Measurements from ENCODE around the gene HADHA. TPM values are rescaled to one million over a fixed set of nuclear protein-coding genes. Genes with fewer than 3 reads are reported as not detected.

HADHA gene
- total and polyA plus RNA-seq, 2 donors (not counting 1 experiment from before 2014, with no cell fraction given), result 155 to 162 TPM

- no peak overlapping the region for H3K4me3 ChIP-seq (replicated peaks in 1 of 4; ENCODE audit: control extremely low read depth in 1 of 4, insufficient read depth in 1 of 4, low read depth in 3 of 4, low read length in 4 of 4)
- TF ChIP-seq, protein P1, sequence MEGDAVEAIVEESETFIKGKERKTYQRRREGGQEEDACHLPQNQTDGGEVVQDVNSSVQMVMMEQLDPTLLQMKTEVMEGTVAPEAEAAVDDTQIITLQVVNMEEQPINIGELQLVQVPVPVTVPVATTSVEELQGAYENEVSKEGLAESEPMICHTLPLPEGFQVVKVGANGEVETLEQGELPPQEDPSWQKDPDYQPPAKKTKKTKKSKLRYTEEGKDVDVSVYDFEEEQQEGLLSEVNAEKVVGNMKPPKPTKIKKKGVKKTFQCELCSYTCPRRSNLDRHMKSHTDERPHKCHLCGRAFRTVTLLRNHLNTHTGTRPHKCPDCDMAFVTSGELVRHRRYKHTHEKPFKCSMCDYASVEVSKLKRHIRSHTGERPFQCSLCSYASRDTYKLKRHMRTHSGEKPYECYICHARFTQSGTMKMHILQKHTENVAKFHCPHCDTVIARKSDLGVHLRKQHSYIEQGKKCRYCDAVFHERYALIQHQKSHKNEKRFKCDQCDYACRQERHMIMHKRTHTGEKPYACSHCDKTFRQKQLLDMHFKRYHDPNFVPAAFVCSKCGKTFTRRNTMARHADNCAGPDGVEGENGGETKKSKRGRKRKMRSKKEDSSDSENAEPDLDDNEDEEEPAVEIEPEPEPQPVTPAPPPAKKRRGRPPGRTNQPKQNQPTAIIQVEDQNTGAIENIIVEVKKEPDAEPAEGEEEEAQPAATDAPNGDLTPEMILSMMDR (conservative IDR thresholded peaks at IDR 0.05 in 1 of 2, IDR thresholded peaks at IDR 0.05 in 1 of 2; ENCODE audit: low read depth in 1 of 2, low read length in 2 of 2), result no peak
- no peak for TF ChIP-seq EZH2 (IDR thresholded peaks at IDR 0.05; ENCODE audit: low read length, missing control alignments)
- H3K79me2 ChIP-seq (ENCODE audit: control insufficient read depth, insufficient read depth, low read length), result no peaks in the 10 kb centered on the region
- no peaks in the 10 kb centered on the region for H3K9me3 ChIP-seq (ENCODE audit: control insufficient read depth, insufficient read depth, low read depth, low read length)
- H4K20me1 ChIP-seq (ENCODE audit: control insufficient read depth, extremely low read depth, insufficient read depth, low read length), result no peaks in the 10 kb centered on the region
- H2AFZ ChIP-seq (ENCODE audit: low read length), result no peak overlapping the region
- DNase-seq (ENCODE audit: low read depth in 2 of 2), result no peak
- no peak overlapping the region for H3K4me2 ChIP-seq (ENCODE audit: extremely low read depth, insufficient read depth, low read length)
- H3K4me1 ChIP-seq (ENCODE audit: control insufficient read depth, extremely low read depth, insufficient read depth, low read length), result peaks cover 4% of the 10 kb centered on the region
- no peak overlapping the region for H3K9ac ChIP-seq (ENCODE audit: insufficient read depth, low read length)
- H3K36me3 ChIP-seq (ENCODE audit: control insufficient read depth, insufficient read depth, low read length), result no peaks in the 10 kb centered on the region
- H3K27me3 ChIP-seq (ENCODE audit: control insufficient read depth, insufficient read depth, low read length), result peaks cover 17% of the 10 kb centered on the region
- H3K27ac ChIP-seq (ENCODE audit: insufficient read depth, low read length), result no peak overlapping the region
These were observed 67.3 kb downstream of the HADHA start for GRCh38 chr2:26177122-26177521.

- Histone ChIP-seq H3K9ac (ENCODE audit: insufficient read depth, low read length) (no peak overlapping the region), H3K9me3 (ENCODE audit: control insufficient read depth, insufficient read depth, low read depth, low read length) (no peaks in the 10 kb centered on the region), H2AFZ (ENCODE audit: low read length) (no peak overlapping the region), H3K36me3 (ENCODE audit: control insufficient read depth, insufficient read depth, low read length) (no peaks in the 10 kb centered on the region), H3K4me2 (ENCODE audit: extremely low read depth, insufficient read depth, low read length) (no peak overlapping the region), H3K4me1 (ENCODE audit: control insufficient read depth, extremely low read depth, insufficient read depth, low read length) (peaks cover 4% of the 10 kb centered on the region), H4K20me1 (ENCODE audit: control insufficient read depth, extremely low read depth, insufficient read depth, low read length) (no peaks in the 10 kb centered on the region), H3K27ac (ENCODE audit: insufficient read depth, low read length) (no peak overlapping the region), H3K79me2 (ENCODE audit: control insufficient read depth, insufficient read depth, low read length) (no peaks in the 10 kb centered on the region), H3K27me3 (ENCODE audit: control insufficient read depth, insufficient read depth, low read length) (peaks cover 20% of the 10 kb centered on the region), H3K4me3 (replicated peaks in 1 of 4; ENCODE audit: control extremely low read depth in 1 of 4, insufficient read depth in 1 of 4, low read depth in 3 of 4, low read length in 4 of 4) (no peak overlapping the region)
- TF ChIP-seq, protein P1 (conservative IDR thresholded peaks at IDR 0.05 in 1 of 2, IDR thresholded peaks at IDR 0.05 in 1 of 2; ENCODE audit: low read depth in 1 of 2, low read length in 2 of 2), result no peak
- no peak for TF ChIP-seq EZH2 (IDR thresholded peaks at IDR 0.05; ENCODE audit: low read length, missing control alignments)
- no peak for DNase-seq (ENCODE audit: low read depth in 2 of 2)
These were observed 68.2 kb downstream of the HADHA start for GRCh38 chr2:26176279-26176615.

DNA sequence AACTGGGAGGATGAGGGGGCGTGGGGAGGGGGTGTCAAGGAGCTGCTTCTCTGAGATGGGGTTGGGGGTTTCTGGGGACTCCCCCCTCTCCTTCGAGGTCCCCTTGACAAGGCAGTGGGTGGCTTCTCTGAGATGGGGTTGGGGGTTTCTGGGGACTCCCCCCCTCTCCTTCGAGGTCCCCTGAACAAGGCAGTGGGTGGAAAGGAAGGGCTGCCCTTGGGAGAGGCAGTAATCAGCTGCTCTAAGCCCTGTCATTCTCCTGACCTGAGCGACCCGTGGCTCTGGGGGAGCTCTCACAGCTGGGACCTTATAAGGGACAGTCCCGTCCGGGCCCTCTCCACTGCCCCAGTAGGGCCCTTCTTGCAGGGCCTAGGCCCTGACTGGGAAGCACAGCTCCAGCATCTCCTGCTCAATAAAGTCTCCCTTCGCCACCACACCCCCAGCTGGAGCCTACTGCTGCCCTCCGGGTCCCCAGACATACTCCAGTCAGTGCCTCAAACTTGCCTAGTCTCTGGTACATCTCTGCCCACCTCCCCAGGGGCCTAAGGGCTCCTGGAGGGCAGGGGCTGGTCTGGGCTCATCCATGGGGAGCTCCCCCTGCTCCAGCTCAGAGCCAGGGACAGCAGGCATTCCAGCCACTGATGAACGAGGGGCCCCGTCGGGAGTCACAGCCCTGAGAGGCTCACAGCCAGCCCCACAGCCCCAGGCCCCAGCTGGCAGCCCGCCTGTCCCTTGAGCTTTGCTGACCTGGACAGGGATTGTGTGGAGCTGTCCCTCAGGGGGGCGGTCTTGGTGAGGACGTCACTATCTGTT is 68.8 kb downstream of the HADHA start:
- H3K36me3 ChIP-seq (ENCODE audit: control insufficient read depth, insufficient read depth, low read length), result no peaks in the 10 kb centered on the region
- no peak for DNase-seq (ENCODE audit: low read depth in 2 of 2)

More for the DNA sequence above, 68.8 kb downstream of the HADHA start:
- Histone ChIP-seq H3K9ac (ENCODE audit: insufficient read depth, low read length) (no peak overlapping the region), H3K27ac (ENCODE audit: insufficient read depth, low read length) (no peak overlapping the region), H4K20me1 (ENCODE audit: control insufficient read depth, extremely low read depth, insufficient read depth, low read length) (no peaks in the 10 kb centered on the region), H3K4me3 (replicated peaks in 1 of 4; ENCODE audit: control extremely low read depth in 1 of 4, insufficient read depth in 1 of 4, low read depth in 3 of 4, low read length in 4 of 4) (no peak overlapping the region), H3K27me3 (ENCODE audit: control insufficient read depth, insufficient read depth, low read length) (peaks cover 22% of the 10 kb centered on the region), H3K4me1 (ENCODE audit: control insufficient read depth, extremely low read depth, insufficient read depth, low read length) (peaks cover 4% of the 10 kb centered on the region), H3K9me3 (ENCODE audit: control insufficient read depth, insufficient read depth, low read depth, low read length) (no peaks in the 10 kb centered on the region), H3K4me2 (ENCODE audit: extremely low read depth, insufficient read depth, low read length) (no peak overlapping the region), H3K79me2 (ENCODE audit: control insufficient read depth, insufficient read depth, low read length) (no peaks in the 10 kb centered on the region), H2AFZ (ENCODE audit: low read length) (no peak overlapping the region)
- TF ChIP-seq EZH2 (IDR thresholded peaks at IDR 0.05; ENCODE audit: low read length, missing control alignments), result no peak
- TF ChIP-seq, protein P1 (conservative IDR thresholded peaks at IDR 0.05 in 1 of 2, IDR thresholded peaks at IDR 0.05 in 1 of 2; ENCODE audit: low read depth in 1 of 2, low read length in 2 of 2), result no peak
